ENCODE results near the gene EXOC6B.
"Not testable (repeated sequence)": the region's sequence is repeated elsewhere in the genome, so short reads cannot be mapped to it uniquely, and the experiment has no call there.

Gene EXOC6B

GRCh38 chr2:72661985-72662384 lies 163.8 kb downstream of the EXOC6B start:
- CTCF ChIA-PET, result interaction anchor here (0.6 to 0.7 kb wide), 2 partner anchors 264 to 1184 kb away, joined by 4 to 7 read pairs; no protein-coding TSS in a partner anchor
- Histone ChIP-seq H3K27ac (ENCODE audit: extremely low read depth, low read depth, low read length) (no peak overlapping the region), H3K9me3 (ENCODE audit: control insufficient read depth, insufficient read depth, low read depth, low read length) (no peaks in the 10 kb centered on the region), H3K4me3 (ENCODE audit: low read depth, low read length) (no peak overlapping the region), H3K4me1 (ENCODE audit: control insufficient read depth, insufficient read depth, low read length) (no peaks in the 10 kb centered on the region), H3K36me3 (ENCODE audit: control insufficient read depth in 2 of 2, insufficient read depth in 1 of 2, low read length in 2 of 2) (no peaks in the 10 kb centered on the region; a peak in 1 of 3 replicates)
- POLR2A ChIA-PET, result no interaction called here
- TF ChIP-seq ZNF112 (tag by site-specific recombination; IDR thresholded peaks at IDR 0.05) (no peak), BCL11B (tag by site-specific recombination; IDR thresholded peaks at IDR 0.05; ENCODE audit: low read depth) (no peak), KLF9 (tag by site-specific recombination; IDR thresholded peaks at IDR 0.05; ENCODE audit: low read depth) (no peak), ZNF24 (tag by site-specific recombination; IDR thresholded peaks at IDR 0.05) (no peak), ZNF350 (tag by site-specific recombination; IDR thresholded peaks at IDR 0.05) (no peak), ZNF335 (tag by site-specific recombination; conservative IDR thresholded peaks at IDR 0.05) (no peak), ZNF23 (tag by site-specific recombination; IDR thresholded peaks at IDR 0.05; ENCODE audit: borderline replicate concordance) (no peak), ZNF2 (tag by site-specific recombination; IDR thresholded peaks at IDR 0.05) (no peak)

- CTCF ChIA-PET, result interaction anchor here (0.7 kb wide), 1 partner anchor 1584 kb away, joined by 3 read pairs; no protein-coding TSS in a partner anchor
- Histone ChIP-seq H3K36me3 (ENCODE audit: control insufficient read depth in 2 of 2, insufficient read depth in 1 of 2, low read length in 2 of 2) (no peaks in the 10 kb centered on the region), H3K27ac (ENCODE audit: extremely low read depth, low read depth, low read length) (no peak overlapping the region), H3K4me3 (ENCODE audit: low read depth, low read length) (no peak overlapping the region), H3K4me1 (ENCODE audit: control insufficient read depth, insufficient read depth, low read length) (no peaks in the 10 kb centered on the region), H3K9me3 (ENCODE audit: control insufficient read depth, insufficient read depth, low read depth, low read length) (no peaks in the 10 kb centered on the region)
- TF ChIP-seq BCL11A (tag by site-specific recombination; IDR thresholded peaks at IDR 0.05; ENCODE audit: low read depth), result no peak
- no peak for TF ChIP-seq KLF9 (tag by site-specific recombination; IDR thresholded peaks at IDR 0.05; ENCODE audit: low read depth)
- no peak for TF ChIP-seq KLF7 (tag by site-specific recombination; IDR thresholded peaks at IDR 0.05; ENCODE audit: borderline replicate concordance)
- TF ChIP-seq INSM2 (tag by site-specific recombination; IDR thresholded peaks at IDR 0.05), result no peak
- no peak for TF ChIP-seq PBX3 (CRISPR knock-in tag; IDR thresholded peaks at IDR 0.05)
- no peak for TF ChIP-seq OVOL3 (tag by site-specific recombination; IDR thresholded peaks at IDR 0.05)
- TF ChIP-seq ZBTB17 (tag by site-specific recombination; IDR thresholded peaks at IDR 0.05), result no peak
- no peak for TF ChIP-seq ZNF558 (tag by site-specific recombination; IDR thresholded peaks at IDR 0.05)
- TF ChIP-seq ZNF274 (IDR thresholded peaks at IDR 0.05; ENCODE audit: low read length), result no peak
- TF ChIP-seq ZNF274 (tag by site-specific recombination; IDR thresholded peaks at IDR 0.05; ENCODE audit: borderline replicate concordance), result no peak
- no peak for TF ChIP-seq ZNF837 (tag by site-specific recombination; IDR thresholded peaks at IDR 0.05)
- TF ChIP-seq ZNF792 (tag by site-specific recombination; IDR thresholded peaks at IDR 0.05), result no peak
- no peak for TF ChIP-seq KLF17 (tag by site-specific recombination; IDR thresholded peaks at IDR 0.05)
- TF ChIP-seq ZNF624 (tag by site-specific recombination; IDR thresholded peaks at IDR 0.05), result no peak
- TF ChIP-seq ZNF639 (tag by site-specific recombination; IDR thresholded peaks at IDR 0.05), result no peak
- TF ChIP-seq ZSCAN4 (tag by site-specific recombination; IDR thresholded peaks at IDR 0.05), result no peak
- no peak for TF ChIP-seq ZNF341 (tag by site-specific recombination; IDR thresholded peaks at IDR 0.05; ENCODE audit: low read depth)
- TF ChIP-seq ZNF350 (tag by site-specific recombination; IDR thresholded peaks at IDR 0.05), result no peak
- POLR2A ChIA-PET, result no interaction called here
These were observed 176.0 kb downstream of the EXOC6B start for GRCh38 chr2:72649810-72650209.

GRCh38 chr2:72641221-72641620 lies 184.6 kb downstream of the EXOC6B start:
- H3K27ac ChIP-seq (ENCODE audit: extremely low read depth, low read depth, low read length), result not testable (repeated sequence)

More at GRCh38 chr2:72641221-72641620, 184.6 kb downstream of the EXOC6B start:
- CTCF ChIA-PET; H3K36me3 ChIP-seq (ENCODE audit: control insufficient read depth in 2 of 2, insufficient read depth in 1 of 2, low read length in 2 of 2); H3K4me3 ChIP-seq (ENCODE audit: low read depth, low read length); POLR2A ChIA-PET; H3K4me1 ChIP-seq (ENCODE audit: control insufficient read depth, insufficient read depth, low read length); H3K9me3 ChIP-seq (ENCODE audit: control insufficient read depth, insufficient read depth, low read depth, low read length): not testable (repeated sequence)
